ENCODE data around the gene CDH11. TPM values are rescaled to one million over a fixed set of nuclear protein-coding genes. Genes with fewer than 3 reads are reported as not detected.
A peak's percentile ranks its signal among the peaks of the same experiment; 100 is the strongest.

CDH11 gene
- total RNA-seq, 1 donor from 2014 or later: 22.9 TPM

- peak; percentile 99 for TF ChIP-seq CTCF (conservative IDR thresholded peaks at IDR 0.05; ENCODE audit: low read depth, low read length)
- H3K4me3 ChIP-seq (ENCODE audit: low read depth, low read length): no peak overlapping the region
- peak; percentile 16 for DNase-seq (ENCODE audit: low read depth)
These were observed 3.9 kb downstream of the CDH11 start for GRCh38 chr16:65117811-65118448.

GRCh38 chr16:65116818-65117430, 4.9 kb downstream of the CDH11 start:
- no peak for TF ChIP-seq CTCF (conservative IDR thresholded peaks at IDR 0.05; ENCODE audit: low read depth, low read length)
- no peak overlapping the region for H3K4me3 ChIP-seq (ENCODE audit: low read depth, low read length)
- no peak for DNase-seq (ENCODE audit: low read depth)

- TF ChIP-seq CTCF (conservative IDR thresholded peaks at IDR 0.05; ENCODE audit: low read depth, low read length): no peak
- DNase-seq (ENCODE audit: low read depth): no peak
These were observed 5.6 kb downstream of the CDH11 start for GRCh38 chr16:65116216-65116615.

GRCh38 chr16:65114527-65114926, 7.3 kb downstream of the CDH11 start:
- TF ChIP-seq CTCF (conservative IDR thresholded peaks at IDR 0.05; ENCODE audit: low read depth, low read length): no peak
- no peak overlapping the region for H3K4me3 ChIP-seq (ENCODE audit: low read depth, low read length)
- no peak for DNase-seq (ENCODE audit: low read depth)

More at GRCh38 chr16:65116216-65116615, 5.6 kb downstream of the CDH11 start:
- H3K4me3 ChIP-seq (ENCODE audit: low read depth, low read length): no peak overlapping the region

- no peak for DNase-seq (ENCODE audit: low read depth)
- TF ChIP-seq CTCF (conservative IDR thresholded peaks at IDR 0.05; ENCODE audit: low read depth, low read length): no peak
- H3K4me3 ChIP-seq (ENCODE audit: low read depth, low read length): no peak overlapping the region
These were observed 8.4 kb downstream of the CDH11 start for GRCh38 chr16:65113441-65113840.

- TF ChIP-seq CTCF (conservative IDR thresholded peaks at IDR 0.05; ENCODE audit: low read depth, low read length): no peak
- no peak for DNase-seq (ENCODE audit: low read depth)
- no peak overlapping the region for H3K4me3 ChIP-seq (ENCODE audit: low read depth, low read length)
These were observed 10.6 kb downstream of the CDH11 start for GRCh38 chr16:65111306-65111705.

- TF ChIP-seq CTCF (conservative IDR thresholded peaks at IDR 0.05; ENCODE audit: low read depth, low read length): no peak
- DNase-seq (ENCODE audit: low read depth): no peak
These were observed 15.1 kb downstream of the CDH11 start for GRCh38 chr16:65106757-65107156.

More at GRCh38 chr16:65106757-65107156, 15.1 kb downstream of the CDH11 start:
- no peak overlapping the region for H3K4me3 ChIP-seq (ENCODE audit: low read depth, low read length)

Measured in epithelial cell of proximal tubule (primary cell).